ENCODE results near the gene TRIM38. TPM values are rescaled to one million over a fixed set of nuclear protein-coding genes. Genes with fewer than 3 reads are reported as not detected.
"Not testable (repeated sequence)": the region's sequence is repeated elsewhere in the genome, so short reads cannot be mapped to it uniquely, and the experiment has no call there.

The TRIM38 gene
- total RNA-seq, 2 experiments from 2014 or later: 17.0 to 17.5 TPM

DNA sequence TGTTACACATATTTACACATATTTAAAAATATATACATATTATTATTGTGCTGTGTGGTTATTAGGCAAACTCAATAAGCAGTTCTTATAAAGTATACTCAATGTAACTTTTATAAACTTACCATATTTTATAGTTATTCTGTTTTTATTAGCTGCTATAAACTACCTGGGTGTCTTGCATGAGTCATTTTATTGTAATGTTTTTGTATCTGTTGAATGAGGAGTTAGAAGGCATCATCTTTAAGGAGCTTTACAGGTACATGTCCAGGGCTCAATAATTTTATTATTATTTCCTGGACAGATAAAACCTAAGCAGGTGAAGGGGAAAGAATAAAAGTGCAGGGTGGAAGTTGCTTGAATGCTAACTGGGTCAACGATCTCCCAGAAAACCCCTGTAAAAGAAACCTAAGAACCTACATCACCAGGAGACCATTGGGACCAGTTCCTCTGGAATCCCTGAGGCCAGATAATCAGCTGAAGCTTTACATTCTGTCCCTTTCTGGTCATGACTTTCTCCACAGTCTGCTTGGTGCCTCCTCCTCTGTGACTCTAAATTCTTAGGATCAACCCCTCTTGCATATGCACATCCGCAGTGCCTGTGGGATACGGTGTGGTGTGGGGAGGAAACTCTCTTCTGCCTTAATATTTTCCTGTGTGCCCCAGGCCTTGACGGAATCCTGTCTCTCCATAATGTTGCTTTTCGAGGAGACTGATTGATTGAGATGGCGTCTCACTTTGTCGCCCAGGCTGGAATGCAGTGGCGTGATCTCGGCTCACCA is 38.0 kb downstream of the TRIM38 start:
- Mint-ChIP-seq H3K36me3 (ENCODE audit: low read depth) (peaks cover 35% of the 10 kb centered on the region), H3K27me3 (no peaks in the 10 kb centered on the region), H3K9me3 (no peaks in the 10 kb centered on the region), H3K4me3 (no peak overlapping the region), H3K27ac (no peak overlapping the region), H3K4me1 (ENCODE audit: low read depth) (peaks cover 2% of the 10 kb centered on the region)
- no peaks in the 10 kb centered on the region for H3K9me3 ChIP-seq (ENCODE audit: control insufficient read depth in 1 of 2, insufficient read depth in 1 of 2, low read length in 2 of 2)
- ChIA-PET CTCF (no interaction called here), POLR2A (no interaction called here)
- H3K4me1 ChIP-seq (ENCODE audit: insufficient read depth, low read length): no peaks in the 10 kb centered on the region
- TF ChIP-seq, protein P1, sequence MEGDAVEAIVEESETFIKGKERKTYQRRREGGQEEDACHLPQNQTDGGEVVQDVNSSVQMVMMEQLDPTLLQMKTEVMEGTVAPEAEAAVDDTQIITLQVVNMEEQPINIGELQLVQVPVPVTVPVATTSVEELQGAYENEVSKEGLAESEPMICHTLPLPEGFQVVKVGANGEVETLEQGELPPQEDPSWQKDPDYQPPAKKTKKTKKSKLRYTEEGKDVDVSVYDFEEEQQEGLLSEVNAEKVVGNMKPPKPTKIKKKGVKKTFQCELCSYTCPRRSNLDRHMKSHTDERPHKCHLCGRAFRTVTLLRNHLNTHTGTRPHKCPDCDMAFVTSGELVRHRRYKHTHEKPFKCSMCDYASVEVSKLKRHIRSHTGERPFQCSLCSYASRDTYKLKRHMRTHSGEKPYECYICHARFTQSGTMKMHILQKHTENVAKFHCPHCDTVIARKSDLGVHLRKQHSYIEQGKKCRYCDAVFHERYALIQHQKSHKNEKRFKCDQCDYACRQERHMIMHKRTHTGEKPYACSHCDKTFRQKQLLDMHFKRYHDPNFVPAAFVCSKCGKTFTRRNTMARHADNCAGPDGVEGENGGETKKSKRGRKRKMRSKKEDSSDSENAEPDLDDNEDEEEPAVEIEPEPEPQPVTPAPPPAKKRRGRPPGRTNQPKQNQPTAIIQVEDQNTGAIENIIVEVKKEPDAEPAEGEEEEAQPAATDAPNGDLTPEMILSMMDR (IDR thresholded peaks at IDR 0.05): no peak
- ATAC-seq (ENCODE audit: poor library complexity): no peak
- DNase-seq: no peak
- no peaks in the 10 kb centered on the region for H3K27me3 ChIP-seq (ENCODE audit: control insufficient read depth in 1 of 2, insufficient read depth in 2 of 2, low read length in 2 of 2)
- no peak overlapping the region for H3K4me3 ChIP-seq (ENCODE audit: low read length)
- intact Hi-C loops (cut with DNase I, micrococcal nuclease): no loop called here
- no peak overlapping the region for H3K27ac ChIP-seq (ENCODE audit: low read depth in 1 of 2, low read length in 2 of 2)
- H3K36me3 ChIP-seq (ENCODE audit: insufficient read depth, low read length): peaks cover 11% of the 10 kb centered on the region

DNA sequence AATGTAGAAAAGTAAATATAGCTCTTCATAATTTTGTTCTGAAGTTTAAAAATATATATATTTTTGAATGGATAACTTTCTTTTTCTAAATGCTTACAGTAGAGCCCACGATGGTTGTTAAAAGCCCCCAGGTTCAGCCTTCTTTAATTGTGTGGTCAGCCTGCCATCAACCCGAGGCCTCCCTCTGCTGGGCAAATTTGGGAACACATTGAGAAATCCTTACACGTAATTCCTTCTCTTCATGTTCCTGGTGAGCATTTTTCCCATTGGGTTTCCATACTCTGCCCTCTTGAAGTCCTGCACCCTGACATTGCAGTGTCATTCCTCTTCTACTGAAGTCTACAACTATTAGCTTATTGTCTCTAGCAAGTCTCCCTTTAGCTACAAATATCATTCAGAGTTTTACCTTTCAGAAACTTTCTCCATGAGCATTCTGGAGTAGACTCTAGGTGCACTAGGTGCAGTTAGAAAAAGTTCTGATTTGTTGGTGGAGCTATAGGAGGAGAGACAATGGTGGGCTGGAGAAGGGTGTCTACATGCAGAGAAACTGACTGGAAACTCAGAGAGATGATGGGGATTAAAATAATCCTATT is 40.6 kb downstream of the TRIM38 start:
- Mint-ChIP-seq H3K4me3 (no peak overlapping the region), H3K27me3 (no peaks in the 10 kb centered on the region), H3K36me3 (ENCODE audit: low read depth) (peaks cover 29% of the 10 kb centered on the region), H3K27ac (no peak overlapping the region), H3K9me3 (no peaks in the 10 kb centered on the region), H3K4me1 (ENCODE audit: low read depth) (peaks cover 10% of the 10 kb centered on the region)
- no peaks in the 10 kb centered on the region for H3K27me3 ChIP-seq (ENCODE audit: control insufficient read depth in 1 of 2, insufficient read depth in 2 of 2, low read length in 2 of 2)
- H3K4me1 ChIP-seq (ENCODE audit: insufficient read depth, low read length): no peaks in the 10 kb centered on the region
- peak in 13 of 14 experiments; percentile 18 to 70 (median 38) for DNase-seq
- H3K9me3 ChIP-seq (ENCODE audit: control insufficient read depth in 1 of 2, insufficient read depth in 1 of 2, low read length in 2 of 2): no peaks in the 10 kb centered on the region
- peak; percentile 58 for ATAC-seq (ENCODE audit: poor library complexity)
- POLR2A ChIA-PET: interaction anchor here (0.6 to 2.7 kb wide), 9 partner anchors 10 to 202 kb away, joined by 3 to 26 read pairs (median 3); partner anchors contain the start of gene HFE
- no peak overlapping the region for H3K4me3 ChIP-seq (ENCODE audit: low read length)
- peaks cover 7% of the 10 kb centered on the region for H3K36me3 ChIP-seq (ENCODE audit: insufficient read depth, low read length)
- H3K27ac ChIP-seq (ENCODE audit: low read depth in 1 of 2, low read length in 2 of 2): no peak overlapping the region
- TF ChIP-seq, protein P1 (IDR thresholded peaks at IDR 0.05): peak; percentile 90
- CTCF ChIA-PET: interaction anchor here (0.6 to 4.6 kb wide), 11 partner anchors 9 to 63 kb away, joined by 3 to 39 read pairs (median 4); a partner anchor contains a TSS
- intact Hi-C loops (cut with DNase I, micrococcal nuclease): no loop called here

DNA sequence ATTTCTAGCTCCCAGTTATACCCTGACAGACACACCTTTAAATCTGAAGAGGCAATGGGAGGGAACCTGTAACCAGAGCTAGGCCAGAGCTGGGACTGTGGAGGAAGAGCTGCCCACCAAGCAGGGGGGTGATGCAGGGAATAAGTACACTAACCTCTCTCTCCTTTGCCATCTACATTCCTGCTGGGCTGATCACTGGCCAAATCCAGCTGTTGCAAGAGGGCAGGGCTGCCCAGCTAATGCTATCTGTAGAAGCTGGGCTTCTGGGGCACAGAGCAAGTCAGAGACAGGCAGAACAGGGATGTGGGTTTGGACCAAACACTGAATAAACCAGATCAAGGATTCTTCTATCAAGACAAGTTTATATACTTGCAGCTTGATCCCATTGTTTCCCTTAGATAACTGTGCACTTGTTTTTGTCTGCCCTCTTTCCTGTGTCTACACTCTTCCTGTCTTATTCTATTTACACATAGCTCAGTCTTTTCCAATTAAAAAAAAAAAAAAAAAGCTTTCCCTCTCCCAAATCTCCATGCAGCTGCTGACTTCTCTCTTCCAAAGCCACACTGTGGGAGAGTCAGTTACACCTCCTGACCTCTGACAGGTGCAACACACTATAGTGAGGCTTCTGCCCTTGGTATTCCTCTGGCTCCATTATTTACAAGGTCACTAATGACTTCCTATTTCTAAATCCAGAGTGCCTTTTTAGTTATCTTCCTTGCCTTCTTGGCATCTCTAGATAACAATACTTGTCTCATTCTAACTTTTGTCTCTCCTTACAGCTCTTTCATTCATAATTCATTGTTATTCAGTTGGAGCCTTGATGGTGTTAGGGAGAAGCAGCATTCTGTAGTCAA is 43.7 kb downstream of the TRIM38 start:
- TF ChIP-seq, protein P1 (IDR thresholded peaks at IDR 0.05): no peak
- Histone ChIP-seq H3K4me1 (ENCODE audit: insufficient read depth, low read length) (no peaks in the 10 kb centered on the region), H3K36me3 (ENCODE audit: insufficient read depth, low read length) (peaks cover under 1% of the 10 kb centered on the region), H3K9me3 (ENCODE audit: control insufficient read depth in 1 of 2, insufficient read depth in 1 of 2, low read length in 2 of 2) (no peaks in the 10 kb centered on the region), H3K27me3 (ENCODE audit: control insufficient read depth in 1 of 2, insufficient read depth in 2 of 2, low read length in 2 of 2) (no peaks in the 10 kb centered on the region), H3K27ac (ENCODE audit: low read depth in 1 of 2, low read length in 2 of 2) (no peak overlapping the region), H3K4me3 (ENCODE audit: low read length) (no peak overlapping the region)
- Mint-ChIP-seq H3K4me1 (ENCODE audit: low read depth) (peaks cover 10% of the 10 kb centered on the region), H3K4me3 (no peak overlapping the region), H3K27me3 (no peaks in the 10 kb centered on the region), H3K9me3 (no peaks in the 10 kb centered on the region), H3K27ac (no peak overlapping the region), H3K36me3 (ENCODE audit: low read depth) (no peaks in the 10 kb centered on the region)
- no peak for DNase-seq
- POLR2A ChIA-PET: interaction anchor here (0.8 to 2.5 kb wide), 4 partner anchors 10 to 39 kb away, joined by 3 to 11 read pairs (median 8); a partner anchor contains a TSS
- ATAC-seq (ENCODE audit: poor library complexity): no peak
- CTCF ChIA-PET: interaction anchor here (1.0 to 5.8 kb wide), 2 partner anchors 11 to 14 kb away, joined by 4 to 25 read pairs; a partner anchor contains a TSS
- intact Hi-C loops (cut with DNase I, micrococcal nuclease): no loop called here

DNA sequence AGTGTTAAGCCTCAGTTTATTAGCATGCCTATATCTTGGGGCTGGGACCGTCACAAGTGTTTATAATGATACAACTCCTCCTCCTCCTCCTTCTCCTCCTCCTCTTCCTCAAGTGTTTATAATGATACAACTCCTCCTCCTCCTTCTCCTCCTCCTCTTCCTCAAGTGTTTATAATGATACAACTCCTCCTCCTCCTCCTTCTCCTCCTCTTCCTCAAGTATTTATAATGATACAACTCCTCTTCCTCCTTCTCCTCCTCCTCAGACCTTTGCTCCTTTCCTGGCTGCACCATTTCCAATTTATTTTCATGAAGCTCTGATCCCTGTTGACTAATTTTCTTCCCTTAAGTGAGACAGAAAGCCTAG is 44.3 kb downstream of the TRIM38 start:
- H3K4me3 Mint-ChIP-seq; H3K4me1 ChIP-seq (ENCODE audit: insufficient read depth, low read length); intact Hi-C loops (cut with DNase I, micrococcal nuclease); DNase-seq; H3K36me3 Mint-ChIP-seq (ENCODE audit: low read depth); H3K4me1 Mint-ChIP-seq (ENCODE audit: low read depth); H3K9me3 ChIP-seq (ENCODE audit: control insufficient read depth in 1 of 2, insufficient read depth in 1 of 2, low read length in 2 of 2); H3K27ac Mint-ChIP-seq; H3K4me3 ChIP-seq (ENCODE audit: low read length); ATAC-seq (ENCODE audit: poor library complexity); H3K36me3 ChIP-seq (ENCODE audit: insufficient read depth, low read length); H3K9me3 Mint-ChIP-seq; H3K27me3 ChIP-seq (ENCODE audit: control insufficient read depth in 1 of 2, insufficient read depth in 2 of 2, low read length in 2 of 2); H3K27me3 Mint-ChIP-seq; H3K27ac ChIP-seq (ENCODE audit: low read depth in 1 of 2, low read length in 2 of 2): not testable (repeated sequence)
- CTCF ChIA-PET: interaction anchor here (1.0 to 5.8 kb wide), 2 partner anchors 11 to 14 kb away, joined by 4 to 25 read pairs; a partner anchor contains a TSS
- POLR2A ChIA-PET: interaction anchor here (0.8 to 2.5 kb wide), 5 partner anchors 9 to 38 kb away, joined by 3 to 11 read pairs (median 8); a partner anchor contains a TSS
